Measurements from ENCODE around the gene MRPL20. TPM values are rescaled to one million over a fixed set of nuclear protein-coding genes. Genes with fewer than 3 reads are reported as not detected.

MRPL20 gene
- total RNA-seq, 1 donor from 2014 or later = 95.0 TPM

DNA sequence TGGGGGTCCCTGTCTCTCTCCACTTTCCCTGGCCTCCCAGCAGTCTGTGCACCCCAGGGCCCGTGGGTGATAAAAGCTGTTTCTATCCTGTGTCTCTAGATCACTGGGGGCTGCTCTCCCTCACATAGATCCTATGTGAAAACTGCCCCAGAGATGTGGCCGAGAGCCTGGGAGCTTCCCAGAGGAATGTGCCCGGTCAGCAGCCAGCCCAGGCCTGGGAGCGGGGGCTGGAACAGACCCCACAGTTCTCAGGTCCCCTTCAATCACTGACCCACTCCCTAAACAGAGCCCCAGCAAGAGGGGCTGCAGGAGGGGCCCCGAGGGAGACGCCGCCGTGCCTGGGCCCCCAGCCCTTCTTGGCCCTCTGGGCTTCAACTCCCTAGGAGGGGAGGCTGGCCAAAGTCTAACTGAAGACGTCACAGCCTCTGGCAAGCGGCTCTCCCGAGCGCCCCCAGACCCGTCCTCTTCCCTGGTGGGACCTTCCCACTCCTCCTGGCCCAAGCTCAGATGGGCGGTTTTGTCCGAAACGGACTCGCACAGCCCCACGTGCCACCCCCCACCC lies 49.1 kb downstream of the MRPL20 start:
- Mint-ChIP-seq H3K9me3 (ENCODE audit: unreplicated experiment) (no peaks in the 10 kb centered on the region), H3K4me3 (ENCODE audit: unreplicated experiment) (no peak overlapping the region), H3K27ac (ENCODE audit: unreplicated experiment) (no peak overlapping the region), H3K36me3 (ENCODE audit: low read depth, unreplicated experiment) (no peaks in the 10 kb centered on the region), H3K27me3 (ENCODE audit: unreplicated experiment) (peaks cover 24% of the 10 kb centered on the region), H3K4me1 (ENCODE audit: unreplicated experiment) (no peaks in the 10 kb centered on the region)
- no peak for DNase-seq (ENCODE audit: low spot score)
- TF ChIP-seq, protein P1, sequence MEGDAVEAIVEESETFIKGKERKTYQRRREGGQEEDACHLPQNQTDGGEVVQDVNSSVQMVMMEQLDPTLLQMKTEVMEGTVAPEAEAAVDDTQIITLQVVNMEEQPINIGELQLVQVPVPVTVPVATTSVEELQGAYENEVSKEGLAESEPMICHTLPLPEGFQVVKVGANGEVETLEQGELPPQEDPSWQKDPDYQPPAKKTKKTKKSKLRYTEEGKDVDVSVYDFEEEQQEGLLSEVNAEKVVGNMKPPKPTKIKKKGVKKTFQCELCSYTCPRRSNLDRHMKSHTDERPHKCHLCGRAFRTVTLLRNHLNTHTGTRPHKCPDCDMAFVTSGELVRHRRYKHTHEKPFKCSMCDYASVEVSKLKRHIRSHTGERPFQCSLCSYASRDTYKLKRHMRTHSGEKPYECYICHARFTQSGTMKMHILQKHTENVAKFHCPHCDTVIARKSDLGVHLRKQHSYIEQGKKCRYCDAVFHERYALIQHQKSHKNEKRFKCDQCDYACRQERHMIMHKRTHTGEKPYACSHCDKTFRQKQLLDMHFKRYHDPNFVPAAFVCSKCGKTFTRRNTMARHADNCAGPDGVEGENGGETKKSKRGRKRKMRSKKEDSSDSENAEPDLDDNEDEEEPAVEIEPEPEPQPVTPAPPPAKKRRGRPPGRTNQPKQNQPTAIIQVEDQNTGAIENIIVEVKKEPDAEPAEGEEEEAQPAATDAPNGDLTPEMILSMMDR (IDR thresholded peaks at IDR 0.05; ENCODE audit: unreplicated experiment) = no peak

DNA sequence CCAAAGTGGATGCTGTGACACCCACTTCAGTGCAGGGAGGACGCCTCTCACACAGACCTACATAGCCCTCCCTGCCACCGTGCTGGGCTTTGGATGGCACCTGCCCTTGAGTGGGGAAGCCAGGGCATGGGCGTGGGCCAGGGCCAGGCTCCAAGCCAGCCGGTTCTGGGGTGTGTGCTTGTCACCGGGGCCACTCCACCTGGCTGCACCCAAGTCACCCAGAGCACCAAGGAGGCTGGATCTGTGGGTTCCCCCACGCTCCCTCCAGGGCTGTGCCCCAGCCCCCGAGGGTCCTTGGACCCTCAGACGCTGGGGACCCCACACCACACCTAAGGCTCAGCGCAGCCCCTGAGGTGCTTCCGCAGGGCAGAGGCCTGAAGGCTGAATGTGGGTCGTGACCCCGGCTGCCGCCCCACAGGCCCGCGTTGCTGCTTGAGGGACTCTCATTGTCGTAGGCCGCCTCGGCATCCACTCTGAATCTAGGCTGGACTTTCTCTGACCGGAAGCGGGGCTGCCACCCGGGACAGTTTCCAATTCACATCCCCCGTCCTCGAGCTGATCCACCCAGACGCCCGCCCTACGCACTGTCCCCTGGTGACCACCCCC lies 50.2 kb downstream of the MRPL20 start:
- TF ChIP-seq, protein P1 (IDR thresholded peaks at IDR 0.05; ENCODE audit: unreplicated experiment) = no peak
- Mint-ChIP-seq H3K27ac (ENCODE audit: unreplicated experiment) (no peak overlapping the region), H3K4me1 (ENCODE audit: unreplicated experiment) (peaks cover 4% of the 10 kb centered on the region), H3K9me3 (ENCODE audit: unreplicated experiment) (no peaks in the 10 kb centered on the region), H3K4me3 (ENCODE audit: unreplicated experiment) (no peak overlapping the region), H3K27me3 (ENCODE audit: unreplicated experiment) (peaks cover 33% of the 10 kb centered on the region), H3K36me3 (ENCODE audit: low read depth, unreplicated experiment) (peaks cover 6% of the 10 kb centered on the region)
- no peak for DNase-seq (ENCODE audit: low spot score)

DNA sequence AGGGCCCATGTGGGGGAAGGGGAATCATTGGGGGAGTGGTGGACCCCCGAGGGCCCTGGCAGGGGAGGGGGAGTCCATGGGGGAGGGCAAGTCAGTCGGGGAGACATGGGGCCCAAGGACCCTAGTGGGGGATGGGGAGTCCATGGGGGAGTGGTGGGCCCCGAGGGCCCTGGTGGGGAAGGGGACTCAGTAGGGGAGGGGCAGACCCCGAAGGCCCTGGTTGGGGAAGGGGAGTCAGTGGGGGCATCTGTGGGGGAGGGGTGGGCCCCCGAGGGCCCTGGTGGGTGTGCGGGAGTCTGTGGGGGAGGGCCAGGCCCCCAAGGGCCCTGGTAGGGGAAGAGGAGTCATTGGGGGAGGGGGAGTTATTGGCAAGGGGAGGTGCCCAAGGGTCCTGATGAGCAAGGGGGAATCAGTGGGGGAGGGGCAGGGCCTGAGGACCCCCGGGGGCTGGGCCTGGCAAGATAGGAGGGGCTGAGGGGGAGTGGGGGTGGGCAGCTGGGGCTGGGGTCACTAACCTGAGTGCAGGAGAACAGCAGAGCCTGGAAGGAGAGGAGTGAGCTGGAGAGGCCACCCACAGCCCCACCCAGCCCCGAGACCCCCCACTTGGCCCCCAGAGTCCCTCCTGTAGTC lies 50.8 kb downstream of the MRPL20 start:
- Mint-ChIP-seq H3K4me1 (ENCODE audit: unreplicated experiment) (peaks cover 4% of the 10 kb centered on the region), H3K27me3 (ENCODE audit: unreplicated experiment) (peaks cover 29% of the 10 kb centered on the region)

DNA sequence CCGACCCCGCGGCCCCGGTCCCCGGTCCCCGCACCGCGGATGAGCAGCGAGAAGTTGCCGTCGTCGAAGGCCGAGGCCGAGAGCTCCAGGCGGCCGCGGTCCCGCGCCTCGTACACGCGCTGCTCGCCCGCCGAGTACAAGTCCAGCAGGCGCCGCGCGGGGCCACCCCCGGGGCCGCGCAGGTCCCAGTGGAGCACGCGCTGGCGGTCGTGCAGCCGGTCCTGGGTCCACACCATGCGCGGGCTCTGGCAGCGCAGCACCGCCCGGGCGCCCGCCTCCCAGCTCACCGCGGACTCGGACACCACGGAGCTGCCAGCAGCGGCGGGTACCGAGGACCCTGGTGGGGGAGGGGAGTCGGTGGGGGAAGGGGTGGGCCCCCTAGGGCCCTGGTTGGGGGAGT lies 51.7 kb downstream of the MRPL20 start:
- Mint-ChIP-seq H3K4me3 (ENCODE audit: unreplicated experiment) (no peak overlapping the region), H3K27me3 (ENCODE audit: unreplicated experiment) (peaks cover 24% of the 10 kb centered on the region), H3K27ac (ENCODE audit: unreplicated experiment) (no peak overlapping the region), H3K36me3 (ENCODE audit: low read depth, unreplicated experiment) (peaks cover 6% of the 10 kb centered on the region), H3K9me3 (ENCODE audit: unreplicated experiment) (no peaks in the 10 kb centered on the region), H3K4me1 (ENCODE audit: unreplicated experiment) (peaks cover 4% of the 10 kb centered on the region)
- peak; percentile 44 for DNase-seq (ENCODE audit: low spot score)
- TF ChIP-seq, protein P1 (IDR thresholded peaks at IDR 0.05; ENCODE audit: unreplicated experiment) = no peak

More for the DNA sequence above, 50.8 kb downstream of the MRPL20 start:
- no peak overlapping the region for H3K27ac Mint-ChIP-seq (ENCODE audit: unreplicated experiment)
- DNase-seq (ENCODE audit: low spot score) = no peak
- no peak overlapping the region for H3K4me3 Mint-ChIP-seq (ENCODE audit: unreplicated experiment)
- no peaks in the 10 kb centered on the region for H3K9me3 Mint-ChIP-seq (ENCODE audit: unreplicated experiment)
- peaks cover 6% of the 10 kb centered on the region for H3K36me3 Mint-ChIP-seq (ENCODE audit: low read depth, unreplicated experiment)
- TF ChIP-seq, protein P1 (IDR thresholded peaks at IDR 0.05; ENCODE audit: unreplicated experiment) = no peak
